Measurements from ENCODE around the gene NACC2. TPM values are rescaled to one million over a fixed set of nuclear protein-coding genes. Genes with fewer than 3 reads are reported as not detected.

NACC2 gene
- total and polyA plus RNA-seq, 2 of the 8 experiments (the other 6 are each of a cell fraction or from before 2014, with no cell fraction given): 8.3 to 14.0 TPM

DNA sequence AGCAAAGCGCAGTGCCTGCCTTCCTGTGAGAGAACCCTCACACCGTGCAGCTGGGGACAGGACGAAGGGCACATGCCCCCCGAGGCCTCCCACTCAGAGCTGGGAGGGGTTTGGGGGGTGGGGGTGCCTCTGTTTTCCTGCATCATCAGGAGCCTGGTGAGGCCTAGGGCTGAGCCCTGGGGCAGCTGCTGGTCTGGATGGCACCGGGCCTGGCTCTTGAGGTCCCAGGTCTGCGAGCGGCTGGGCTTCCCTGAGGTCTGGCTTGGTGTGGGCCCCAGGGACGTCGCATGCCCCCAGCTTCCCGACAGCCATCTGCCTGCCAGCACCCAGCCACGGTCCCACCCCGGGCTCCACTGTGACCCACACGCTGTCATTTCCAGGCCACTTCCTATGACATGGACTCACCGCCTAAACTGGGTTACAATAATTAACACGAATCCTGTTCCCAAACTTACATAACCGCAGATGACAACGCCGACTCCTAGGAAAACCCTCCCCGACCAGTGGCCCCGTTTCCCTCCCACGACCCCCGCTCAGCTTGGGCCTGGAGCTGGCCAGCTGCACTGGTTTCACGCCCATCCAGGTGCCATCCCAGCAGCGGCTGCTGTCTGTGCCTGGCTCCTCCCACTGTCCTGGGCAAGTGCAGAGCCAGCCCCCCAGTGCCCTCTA is 8.7 kb downstream of the NACC2 start:
- H3K9me3 ChIP-seq (ENCODE audit: insufficient read depth in 2 of 2, low read depth in 1 of 2, low read length in 1 of 2): no peaks in the 10 kb centered on the region
- H2BK12ac ChIP-seq (ENCODE audit: low read depth, low read length): no peak overlapping the region
- DNase-seq (ENCODE audit: low read depth in 1 of 2, low spot score in 2 of 2) (no peak), FAIRE-seq (no peak)
- ChIA-PET POLR2A (ENCODE audit: partially characterized antibody) (no interaction called here), CTCF (ENCODE audit: partially characterized antibody) (interaction anchor here (0.7 to 1.0 kb wide), 2 partner anchors 9 to 18 kb away, joined by 3 read pairs; no protein-coding TSS in a partner anchor)
- H2BK5ac ChIP-seq (ENCODE audit: low read depth, low read length): no peak overlapping the region
- H2BK120ac ChIP-seq (replicated peaks; ENCODE audit: low read depth, low read length): no peak overlapping the region
- H3K14ac ChIP-seq (ENCODE audit: insufficient read length): no peak overlapping the region
- H3K4ac ChIP-seq (replicated peaks; ENCODE audit: insufficient read length, low read depth, low read length): no peak overlapping the region
- H3K27ac ChIP-seq (ENCODE audit: low read depth, low read length): no peak overlapping the region
- no peak overlapping the region for H3K23ac ChIP-seq (ENCODE audit: insufficient read length)
- peak overlapping the region; percentile 85; the same call in 1 of the 2 replicates for H2AK5ac ChIP-seq (ENCODE audit: low read depth, low read length)
- peaks cover 0 to 28% (median 13%) of the 10 kb centered on the region in 4 experiments; a peak in 6 of 7 replicates for H3K4me1 ChIP-seq (replicated peaks in 1 of 4; ENCODE audit: control insufficient read depth in 3 of 4, insufficient read depth in 4 of 4, low read length in 3 of 4)
- H3K36me3 ChIP-seq (ENCODE audit: control insufficient read depth in 2 of 4, insufficient read depth in 4 of 4, low read length in 3 of 4): no peaks in the 10 kb centered on the region
- no peaks in the 10 kb centered on the region; the same call in 1 of the 2 replicates for H3K79me1 ChIP-seq (ENCODE audit: low read depth, low read length)
- no peaks in the 10 kb centered on the region for H3K27me3 ChIP-seq (replicated peaks in 1 of 4; ENCODE audit: control insufficient read depth in 3 of 4, extremely low read depth in 1 of 4, insufficient read depth in 3 of 4, low read length in 3 of 4)
- no peak overlapping the region for H3K4me3 ChIP-seq (ENCODE audit: extremely low read depth in 1 of 4, insufficient read depth in 2 of 4, low read depth in 3 of 4, low read length in 4 of 4)
- H4K91ac ChIP-seq (replicated peaks; ENCODE audit: insufficient read length, low read length): no peak overlapping the region
- no peak overlapping the region for H2BK15ac ChIP-seq (ENCODE audit: low read length)
- no peak overlapping the region for H4K5ac ChIP-seq (ENCODE audit: insufficient read length, low read depth, low read length)
- H4K20me1 ChIP-seq (replicated peaks in 1 of 2; ENCODE audit: control insufficient read depth in 1 of 2, insufficient read depth in 2 of 2, low read length in 2 of 2): peaks cover 0 to 2% of the 10 kb centered on the region in 2 experiments
- H3K56ac ChIP-seq (replicated peaks; ENCODE audit: insufficient read length, low read depth, low read length): no peak overlapping the region
- H3K9ac ChIP-seq (replicated peaks in 1 of 4; ENCODE audit: extremely low read depth in 1 of 4, low read depth in 3 of 4, low read length in 3 of 4): no peak overlapping the region
- H3K18ac ChIP-seq (ENCODE audit: extremely low read depth, low read length): no peak overlapping the region; the same call in 1 of the 2 replicates
- 89% methylated on average over 23 of the region's 24 CpGs; no CpG with 5 or more reads in 1 of the 2 experiments for WGBS, 2 experiments (ENCODE audit: extremely low coverage in 1 of 2, insufficient coverage in 1 of 2, insufficient read length in 1 of 2, insufficient replicate concordance in 2 of 2, low coverage in 1 of 2, low lambda C conversion rate in 2 of 2, missing lambda C conversion rate in 1 of 2)
- peaks cover 0 to 6% of the 10 kb centered on the region in 2 experiments; a peak in 1 of 4 replicates for H3K79me2 ChIP-seq (ENCODE audit: control insufficient read depth in 1 of 2, insufficient read depth in 2 of 2, low read length in 2 of 2)
- peak overlapping the region; percentile 25; the same call in 1 of the 2 replicates for H4K8ac ChIP-seq (ENCODE audit: extremely low read depth, insufficient read depth, low read length)
- no peak overlapping the region for H2AFZ ChIP-seq (ENCODE audit: low read length)
- H3K23me2 ChIP-seq (ENCODE audit: low read depth, low read length): no peaks in the 10 kb centered on the region
- H3K4me2 ChIP-seq (ENCODE audit: insufficient read depth in 1 of 2, low read depth in 2 of 2, low read length in 2 of 2): no peak overlapping the region
- H2BK20ac ChIP-seq (ENCODE audit: low read length): no peak overlapping the region
- TF ChIP-seq TAF1 (IDR thresholded peaks at IDR 0.05; ENCODE audit: low read depth, low read length) (no peak), GTF2F1 (IDR thresholded peaks at IDR 0.05; ENCODE audit: borderline replicate concordance, low read depth, low read length) (no peak), CTBP2 (IDR thresholded peaks at IDR 0.05; ENCODE audit: borderline replicate concordance, insufficient read depth, insufficient read length, low read length) (no peak), HDAC2 (IDR thresholded peaks at IDR 0.05; ENCODE audit: borderline replicate concordance in 1 of 2, low read depth in 2 of 2, low read length in 2 of 2) (no peak), RBBP5 (IDR thresholded peaks at IDR 0.05; ENCODE audit: borderline replicate concordance, low read depth, low read length) (no peak), SP1 (IDR thresholded peaks at IDR 0.05; ENCODE audit: low read depth, low read length) (no peak), SIN3A (conservative IDR thresholded peaks at IDR 0.05 in 1 of 2, IDR thresholded peaks at IDR 0.05 in 1 of 2; ENCODE audit: low read depth in 1 of 2, low read length in 2 of 2) (no peak), FOSL1 (IDR thresholded peaks at IDR 0.05; ENCODE audit: insufficient read depth, low read depth, low read length) (no peak)
- TF ChIP-seq, protein P1, sequence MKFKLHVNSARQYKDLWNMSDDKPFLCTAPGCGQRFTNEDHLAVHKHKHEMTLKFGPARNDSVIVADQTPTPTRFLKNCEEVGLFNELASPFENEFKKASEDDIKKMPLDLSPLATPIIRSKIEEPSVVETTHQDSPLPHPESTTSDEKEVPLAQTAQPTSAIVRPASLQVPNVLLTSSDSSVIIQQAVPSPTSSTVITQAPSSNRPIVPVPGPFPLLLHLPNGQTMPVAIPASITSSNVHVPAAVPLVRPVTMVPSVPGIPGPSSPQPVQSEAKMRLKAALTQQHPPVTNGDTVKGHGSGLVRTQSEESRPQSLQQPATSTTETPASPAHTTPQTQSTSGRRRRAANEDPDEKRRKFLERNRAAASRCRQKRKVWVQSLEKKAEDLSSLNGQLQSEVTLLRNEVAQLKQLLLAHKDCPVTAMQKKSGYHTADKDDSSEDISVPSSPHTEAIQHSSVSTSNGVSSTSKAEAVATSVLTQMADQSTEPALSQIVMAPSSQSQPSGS (IDR thresholded peaks at IDR 0.05; ENCODE audit: low read length): no peak
